Neuronal stem cell (in vitro differentiated cells): ENCODE results near the gene PAPOLG.
A peak's percentile ranks its signal among the peaks of the same experiment; 100 is the strongest.

Experiments used
- DNase-seq: peaks from one replicate; pipeline ENCODE4 v3.0.0-alpha.2; 2013; ENCODE audit warnings: low spot score
- H2AFZ ChIP-seq: one replicate; pipeline ENCODE4 v1.6.1; 2013; ENCODE audit warnings: mild to moderate bottlenecking, low read length, inconsistent platforms
- H2AK5ac ChIP-seq: 2 replicates; pipeline ENCODE4 v1.6.1; 2013; ENCODE audit warnings: low read depth, mild to moderate bottlenecking, inconsistent platforms, low read length, moderate library complexity, mixed read lengths
- H2BK120ac ChIP-seq: 2 replicates; pipeline ENCODE4 v1.6.1; 2013; ENCODE audit warnings: low read depth, mild to moderate bottlenecking, inconsistent platforms, low read length, moderate library complexity, mixed read lengths
- H2BK12ac ChIP-seq: one replicate; pipeline ENCODE4 v1.6.1; 2013; ENCODE audit warnings: low read length, inconsistent platforms
- H2BK15ac ChIP-seq: 2 replicates; pipeline ENCODE4 v1.6.1; 2013; ENCODE audit warnings: mild to moderate bottlenecking, low read length, inconsistent platforms, mixed read lengths
- H2BK5ac ChIP-seq: one replicate; pipeline ENCODE4 v1.6.1; 2013; ENCODE audit warnings: inconsistent platforms, mild to moderate bottlenecking, low read length, moderate library complexity
- H3K14ac ChIP-seq: one replicate; pipeline ENCODE4 v1.6.1; 2013; ENCODE audit warnings: low read length, inconsistent platforms
- H3K18ac ChIP-seq: 2 replicates; pipeline ENCODE4 v1.6.1; 2013; ENCODE audit warnings: low read length, inconsistent platforms
- H3K23ac ChIP-seq: 2 replicates; pipeline ENCODE4 v1.6.1; 2013; ENCODE audit warnings: low read depth, mild to moderate bottlenecking, mixed read lengths, low read length, inconsistent platforms; ENCODE audit not compliant: poor library complexity
- H3K27ac ChIP-seq: replicated peaks from 3 replicates; pipeline ENCODE4 v1.5.1; 2013; ENCODE audit warnings: low read length, inconsistent platforms
- H3K27me3 ChIP-seq, 3 experiments: 2 replicates each; pipeline ENCODE4 v1.6.1; 2013; ENCODE audit warnings: low read length in 3 of 3, mild to moderate bottlenecking in 2 of 3, inconsistent platforms in 1 of 3, low read depth in 1 of 3, mixed read lengths in 1 of 3, moderate library complexity in 1 of 3; ENCODE audit not compliant: control insufficient read depth in 3 of 3, insufficient read depth in 3 of 3
- H3K36me3 ChIP-seq, 2 donors: replicated peaks in 1 of 2; 2 replicates each; pipeline ENCODE4 v1.6.1; 2013; ENCODE audit warnings: low read length in 2 of 2; ENCODE audit not compliant: control insufficient read depth in 2 of 2, insufficient read depth in 2 of 2
- H3K4ac ChIP-seq: 2 replicates; pipeline ENCODE4 v1.6.1; 2013; ENCODE audit warnings: inconsistent platforms, mild to moderate bottlenecking, low read length, moderate library complexity
- H3K4me1 ChIP-seq, 2 donors: 1 replicate in 1 of 2; 2 replicates in 1 of 2; pipeline ENCODE4 v1.6.1; 2013; ENCODE audit warnings: low read length in 2 of 2, low read depth in 1 of 2; ENCODE audit not compliant: control insufficient read depth in 2 of 2, insufficient read depth in 1 of 2
- H3K4me2 ChIP-seq: one replicate; pipeline ENCODE4 v1.6.1; 2013; ENCODE audit warnings: mild to moderate bottlenecking, low read length, inconsistent platforms; ENCODE audit not compliant: insufficient read depth, poor library complexity, severe bottlenecking
- H3K4me3 ChIP-seq, 2 donors: 2 replicates each; pipeline ENCODE4 v1.5.1; 2013; ENCODE audit warnings: low read length in 2 of 2, mild to moderate bottlenecking in 2 of 2, inconsistent platforms in 1 of 2, moderate library complexity in 1 of 2
- H3K79me1 ChIP-seq: one replicate; pipeline ENCODE4 v1.6.1; 2013; ENCODE audit warnings: low read depth, mild to moderate bottlenecking, inconsistent platforms, low read length, moderate library complexity
- H3K9ac ChIP-seq: one replicate; pipeline ENCODE4 v1.6.1; 2013; ENCODE audit warnings: mild to moderate bottlenecking, low read depth, low read length, inconsistent platforms; ENCODE audit not compliant: poor library complexity
- H3K9me3 ChIP-seq, 2 donors: replicated peaks in 1 of 2; 2 replicates each; pipeline versions ENCODE3 to v1.6.1; 2013; ENCODE audit warnings: low read length in 2 of 2, mild to moderate bottlenecking in 2 of 2, inconsistent platforms in 1 of 2, low read depth in 1 of 2, mixed read lengths in 1 of 2, moderate library complexity in 1 of 2; ENCODE audit not compliant: control insufficient read depth in 2 of 2, insufficient read depth in 1 of 2
- H4K8ac ChIP-seq: one replicate; pipeline ENCODE4 v1.6.1; 2013; ENCODE audit warnings: low read depth, mild to moderate bottlenecking, inconsistent platforms, low read length, moderate library complexity
- H4K91ac ChIP-seq: one replicate; pipeline ENCODE4 v1.6.1; 2013; ENCODE audit warnings: low read length, low read depth, mild to moderate bottlenecking, inconsistent platforms; ENCODE audit not compliant: poor library complexity
- WGBS, 2 donors: extraction: QIAGEN DNeasy Blood & Tissue Kit; methylation state at CpG; one replicate each; pipeline ENCODE4 v1.1.7; 2013; ENCODE audit warnings: missing lambda C conversion rate in 2 of 2, mixed read lengths in 1 of 2; ENCODE audit not compliant: insufficient read length in 2 of 2, insufficient replicate concordance in 1 of 2; ENCODE audit errors: extremely low coverage in 2 of 2; 5-methylcytosine and 5-hydroxymethylcytosine counted together

The PAPOLG gene

DNA sequence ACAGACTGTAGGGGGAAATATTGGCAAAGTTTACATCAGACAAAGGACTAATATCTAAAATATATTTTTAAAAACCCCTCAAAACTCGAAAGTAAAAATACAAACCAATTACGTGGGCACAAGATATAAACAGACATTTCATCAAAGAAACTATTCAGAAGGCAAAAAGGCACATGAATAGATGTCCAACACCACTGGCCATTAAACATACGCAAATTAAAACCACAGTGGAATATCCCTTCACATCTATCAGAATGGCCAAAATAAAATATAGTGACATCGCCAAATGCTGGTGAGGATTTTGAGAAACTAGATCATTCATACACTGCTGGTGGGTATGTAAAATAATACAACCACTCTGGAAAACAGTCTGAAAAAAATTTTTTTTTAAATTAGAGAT, 30.6 kb upstream of the PAPOLG start:
- Histone ChIP-seq H2BK5ac (no peak overlapping the region), H2BK120ac (no peak overlapping the region), H3K27me3 (no peaks in the 10 kb centered on the region), H3K18ac (no peak overlapping the region), H3K4ac (no peak overlapping the region), H2BK15ac (no peak overlapping the region), H3K9me3 (no peaks in the 10 kb centered on the region), H3K4me1 (no peaks in the 10 kb centered on the region), H2AFZ (no peak overlapping the region), H3K79me1 (no peaks in the 10 kb centered on the region), H3K36me3 (no peaks in the 10 kb centered on the region), H3K23ac (no peak overlapping the region), H4K91ac (no peak overlapping the region), H3K9ac (no peak overlapping the region), H3K14ac (no peak overlapping the region), H3K4me3 (no peak overlapping the region), H4K8ac (no peak overlapping the region), H3K27ac (no peak overlapping the region), H3K4me2 (no peak overlapping the region), H2BK12ac (no peak overlapping the region), H2AK5ac (no peak overlapping the region)
- WGBS, 2 donors = no CpG with 5 or more reads among the region's 4 CpGs
- DNase-seq = no peak

DNA sequence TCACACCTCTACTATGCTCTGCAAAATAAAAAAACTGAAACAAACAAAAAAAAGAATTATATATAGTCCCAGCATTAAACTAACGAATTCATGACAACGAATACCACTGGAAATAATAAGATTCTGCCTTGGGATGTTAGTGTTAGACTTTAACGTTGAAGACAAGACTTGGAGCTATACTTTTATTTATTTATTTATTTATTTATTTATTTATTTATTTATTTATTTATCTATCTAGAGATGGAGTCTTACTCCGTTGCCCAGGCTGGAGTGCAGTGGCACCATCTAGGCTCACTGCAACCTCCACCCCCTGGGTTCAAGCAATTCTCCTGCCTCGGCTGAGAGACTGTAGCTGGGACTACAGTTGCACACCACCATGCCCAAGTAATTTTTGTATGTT, 27.2 kb upstream of the PAPOLG start:
- no peak overlapping the region for H4K91ac ChIP-seq
- no peaks in the 10 kb centered on the region for H3K27me3 ChIP-seq
- no peak for DNase-seq
- H3K9me3 ChIP-seq = no peaks in the 10 kb centered on the region
- no peak overlapping the region for H4K8ac ChIP-seq
- H3K14ac ChIP-seq = no peak overlapping the region
- H3K18ac ChIP-seq = no peak overlapping the region
- no peak overlapping the region for H3K27ac ChIP-seq
- H2AFZ ChIP-seq = no peak overlapping the region
- H2BK12ac ChIP-seq = no peak overlapping the region
- no peak overlapping the region for H2AK5ac ChIP-seq
- no peak overlapping the region for H2BK5ac ChIP-seq
- H3K4ac ChIP-seq = no peak overlapping the region
- H3K23ac ChIP-seq = no peak overlapping the region
- WGBS, 2 donors = no CpG with 5 or more reads among the region's 5 CpGs
- no peak overlapping the region for H2BK15ac ChIP-seq
- no peak overlapping the region for H2BK120ac ChIP-seq
- H3K79me1 ChIP-seq = no peaks in the 10 kb centered on the region
- H3K9ac ChIP-seq = no peak overlapping the region
- no peaks in the 10 kb centered on the region for H3K4me1 ChIP-seq
- no peaks in the 10 kb centered on the region for H3K36me3 ChIP-seq
- no peak overlapping the region for H3K4me3 ChIP-seq
- H3K4me2 ChIP-seq = no peak overlapping the region

DNA sequence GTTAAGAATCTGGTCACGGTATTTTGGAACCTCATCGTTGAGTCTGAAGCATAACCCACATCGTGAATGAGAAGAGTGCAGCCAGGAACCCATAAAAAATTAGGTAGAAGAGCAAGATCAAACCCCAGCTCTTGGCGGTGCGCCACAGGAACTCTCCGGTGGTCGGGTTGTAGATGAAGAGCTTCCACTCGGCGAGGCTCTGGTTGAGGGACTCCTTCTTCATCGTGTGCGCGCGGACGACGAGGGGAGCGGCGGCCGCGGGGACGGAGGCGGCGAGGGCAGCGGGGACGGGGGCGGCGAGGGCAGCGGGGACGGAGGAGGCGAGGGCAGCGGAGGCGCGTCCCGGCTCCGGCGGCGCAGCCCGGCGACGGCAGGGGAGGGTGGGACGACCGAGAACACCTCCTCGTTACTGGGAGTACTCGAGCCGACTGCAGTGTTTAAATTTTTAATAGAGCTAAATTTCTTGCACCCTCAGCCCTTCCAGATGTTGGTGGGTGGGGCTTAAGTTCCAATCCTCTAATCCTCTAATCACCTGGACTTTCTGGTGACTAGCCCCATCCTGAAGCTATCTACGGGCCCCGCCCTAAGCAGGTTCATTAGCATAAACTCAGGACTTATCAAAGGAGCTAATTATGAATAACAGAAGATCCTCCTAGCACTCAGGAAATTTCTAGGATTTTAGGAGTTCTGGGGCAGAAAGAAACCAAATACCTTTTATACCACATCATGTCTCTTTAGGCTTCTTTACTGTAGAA, 20.4 kb upstream of the PAPOLG start:
- no peaks in the 10 kb centered on the region for H3K36me3 ChIP-seq
- H3K4me2 ChIP-seq = peak overlapping the region; percentile 71
- no peaks in the 10 kb centered on the region for H3K9me3 ChIP-seq
- H2BK5ac ChIP-seq = no peak overlapping the region
- H4K8ac ChIP-seq = no peak overlapping the region
- no peak overlapping the region for H3K4ac ChIP-seq
- no peak overlapping the region for H3K27ac ChIP-seq
- H2BK12ac ChIP-seq = no peak overlapping the region
- peaks cover 0 to 37% (median 11%) of the 10 kb centered on the region in 3 experiments for H3K27me3 ChIP-seq
- H2BK15ac ChIP-seq = no peak overlapping the region
- no peak overlapping the region for H2BK120ac ChIP-seq
- H3K4me1 ChIP-seq = no peaks in the 10 kb centered on the region
- H3K79me1 ChIP-seq = no peaks in the 10 kb centered on the region
- peak; percentile 8 for DNase-seq
- peak overlapping the region; percentile 85 for H2AFZ ChIP-seq
- peak overlapping the region; percentile 68 for H3K18ac ChIP-seq
- no peak overlapping the region for H3K23ac ChIP-seq
- no peak overlapping the region for H4K91ac ChIP-seq
- H3K14ac ChIP-seq = no peak overlapping the region
- no CpG with 5 or more reads among the region's 46 CpGs for WGBS, 2 donors
- peak overlapping the region; percentile 36 for H3K9ac ChIP-seq
- peak overlapping the region; percentile 24 to 72 for H3K4me3 ChIP-seq
- H2AK5ac ChIP-seq = no peak overlapping the region

DNA sequence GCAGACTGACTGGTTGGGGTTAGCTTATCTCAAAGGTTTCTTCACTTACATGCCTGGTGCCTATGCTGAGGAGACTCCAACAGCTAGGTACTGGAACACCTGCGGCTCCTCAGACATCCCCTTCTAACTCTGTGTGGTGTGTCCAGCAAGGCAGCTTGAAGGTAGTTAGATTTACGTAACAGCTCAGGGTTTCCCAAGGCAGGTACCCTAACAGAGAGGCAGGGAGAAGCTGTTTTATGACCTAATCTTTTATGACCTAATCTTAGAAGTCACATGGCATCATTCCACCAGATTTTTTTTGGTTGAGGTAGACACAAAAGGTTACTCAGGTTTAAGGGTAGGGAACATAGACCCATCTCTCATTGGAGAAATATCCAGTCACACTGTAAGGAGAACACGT, 17.4 kb upstream of the PAPOLG start:
- Histone ChIP-seq H2AFZ (no peak overlapping the region), H3K9me3 (no peaks in the 10 kb centered on the region), H3K4me2 (no peak overlapping the region), H3K79me1 (no peaks in the 10 kb centered on the region), H3K4me3 (no peak overlapping the region), H2BK120ac (no peak overlapping the region), H3K9ac (no peak overlapping the region), H2BK12ac (no peak overlapping the region), H3K23ac (no peak overlapping the region), H3K4me1 (no peaks in the 10 kb centered on the region), H3K14ac (no peak overlapping the region), H3K36me3 (no peaks in the 10 kb centered on the region), H4K91ac (no peak overlapping the region), H3K18ac (no peak overlapping the region), H3K4ac (no peak overlapping the region), H2BK15ac (no peak overlapping the region), H2AK5ac (no peak overlapping the region), H3K27ac (no peak overlapping the region), H4K8ac (no peak overlapping the region), H2BK5ac (no peak overlapping the region), H3K27me3 (peaks cover 0 to 46% (median 11%) of the 10 kb centered on the region in 3 experiments)
- WGBS, 2 donors = no CpG with 5 or more reads among the region's 3 CpGs
- DNase-seq = no peak
